Colon (tissue), 2 donors: Measurements from ENCODE around the gene BBX.
"Not testable (repeated sequence)": the region's sequence is repeated elsewhere in the genome, so short reads cannot be mapped to it uniquely, and the experiment has no call there.

ENCODE experiments used
- FAIRE-seq: peaks from 2 replicates; lab custom pipeline; 2012; peaks lifted over from hg19 to GRCh38; lab: Jason Lieb, UNC
- donor health status: control.
- donor health status: control.

BBX gene

GRCh38 chr3:107542665-107543064, 19.9 kb downstream of the BBX start:
- FAIRE-seq = no peak

- FAIRE-seq = no peak
Measured at GRCh38 chr3:107543666-107544065, 20.9 kb downstream of the BBX start.

- FAIRE-seq = no peak
Measured at GRCh38 chr3:107545680-107546120, 22.9 kb downstream of the BBX start.

GRCh38 chr3:107548601-107549000, 25.8 kb downstream of the BBX start:
- FAIRE-seq = no peak

- no peak for FAIRE-seq
Measured at GRCh38 chr3:107555359-107555758, 32.6 kb downstream of the BBX start.

GRCh38 chr3:107557743-107558142, 35.0 kb downstream of the BBX start:
- FAIRE-seq = no peak

GRCh38 chr3:107560166-107560565, 37.4 kb downstream of the BBX start:
- no peak for FAIRE-seq

- no peak for FAIRE-seq
Measured at GRCh38 chr3:107561980-107562379, 39.2 kb downstream of the BBX start.

GRCh38 chr3:107562969-107563529, 40.3 kb downstream of the BBX start:
- no peak for FAIRE-seq

- FAIRE-seq = not testable (repeated sequence)
Measured at GRCh38 chr3:107565244-107565643, 42.5 kb downstream of the BBX start.

GRCh38 chr3:107571089-107571488, 48.3 kb downstream of the BBX start:
- FAIRE-seq = not testable (repeated sequence)

- FAIRE-seq = not testable (repeated sequence)
Measured at GRCh38 chr3:107571492-107571891, 48.7 kb downstream of the BBX start.

GRCh38 chr3:107574650-107575049, 51.9 kb downstream of the BBX start:
- no peak for FAIRE-seq

- FAIRE-seq = no peak
Measured at GRCh38 chr3:107578091-107578490, 55.3 kb downstream of the BBX start.

GRCh38 chr3:107578523-107578922, 55.8 kb downstream of the BBX start:
- no peak for FAIRE-seq

- no peak for FAIRE-seq
Measured at GRCh38 chr3:107579371-107579770, 56.6 kb downstream of the BBX start.

GRCh38 chr3:107581230-107581629, 58.5 kb downstream of the BBX start:
- no peak for FAIRE-seq

- no peak for FAIRE-seq
Measured at GRCh38 chr3:107588217-107588616, 65.5 kb downstream of the BBX start.

- no peak for FAIRE-seq
Measured at GRCh38 chr3:107589454-107589853, 66.7 kb downstream of the BBX start.

GRCh38 chr3:107590786-107591185, 68.0 kb downstream of the BBX start:
- no peak for FAIRE-seq

GRCh38 chr3:107592073-107592472, 69.3 kb downstream of the BBX start:
- no peak for FAIRE-seq

- no peak for FAIRE-seq
Measured at GRCh38 chr3:107594870-107595269, 72.1 kb downstream of the BBX start.

GRCh38 chr3:107596639-107597038, 73.9 kb downstream of the BBX start:
- FAIRE-seq = no peak

- FAIRE-seq = no peak
Measured at GRCh38 chr3:107598926-107599771, 76.4 kb downstream of the BBX start.
